Measurements from ENCODE around the gene CSRNP3. TPM values are rescaled to one million over a fixed set of nuclear protein-coding genes. Genes with fewer than 3 reads are reported as not detected.

Gene CSRNP3
- total and polyA plus RNA-seq, 2 donors (not counting 1 experiment from before 2014, with no cell fraction given): not detected

DNA sequence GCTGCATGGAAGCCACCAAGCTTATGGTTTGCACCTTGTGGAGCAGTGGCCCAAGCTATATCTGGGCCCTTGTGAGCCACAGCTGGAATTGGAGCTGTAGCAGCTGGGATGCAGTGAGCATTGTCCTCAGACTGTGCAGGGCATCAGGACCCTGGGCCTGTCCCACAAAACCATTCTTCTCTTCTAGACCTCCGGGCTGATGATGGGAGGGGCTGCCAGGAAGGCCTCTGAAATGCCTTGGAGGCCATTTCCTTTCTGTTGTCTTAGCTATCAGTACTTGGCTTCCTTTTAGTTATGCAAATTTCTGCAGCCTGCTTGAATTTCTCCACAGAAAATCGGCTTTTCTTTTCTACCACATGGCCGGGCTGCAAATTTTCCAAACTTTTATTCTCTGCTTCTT, 46.4 kb upstream of the CSRNP3 start:
- Histone ChIP-seq H3K9ac (ENCODE audit: low read length) (no peak overlapping the region), H3K27ac (ENCODE audit: low read length in 2 of 2) (no peak overlapping the region), H3K36me3 (replicated peaks in 1 of 2; ENCODE audit: control extremely low read depth in 1 of 2, control insufficient read depth in 1 of 2, extremely low read depth in 1 of 2, insufficient read depth in 2 of 2, low read length in 1 of 2) (no peaks in the 10 kb centered on the region), H3K4me1 (ENCODE audit: control insufficient read depth in 2 of 2, insufficient read depth in 2 of 2, low read length in 2 of 2) (no peaks in the 10 kb centered on the region), H2AFZ (ENCODE audit: insufficient read depth, low read depth, low read length, poor library complexity, severe bottlenecking) (no peak overlapping the region), H3K79me2 (ENCODE audit: control insufficient read depth, insufficient read depth, low read length) (no peaks in the 10 kb centered on the region), H3K4me2 (replicated peaks; ENCODE audit: low read depth, low read length, poor library complexity, severe bottlenecking) (no peak overlapping the region), H3K4me3 (ENCODE audit: control extremely low read depth in 1 of 5, extremely low read depth in 1 of 5, insufficient read depth in 1 of 5, low read depth in 2 of 5, low read length in 4 of 5) (no peak overlapping the region), H4K20me1 (ENCODE audit: control insufficient read depth, insufficient read depth, low read length, poor library complexity, severe bottlenecking) (no peaks in the 10 kb centered on the region), H3K27me3 (replicated peaks in 1 of 4; ENCODE audit: control extremely low read depth in 1 of 4, control insufficient read depth in 3 of 4, insufficient read depth in 4 of 4, low read length in 3 of 4) (peaks cover 0 to 5% (median 0%) of the 10 kb centered on the region in 4 experiments), H3K9me3 (ENCODE audit: control extremely low read depth in 1 of 3, control insufficient read depth in 2 of 3, insufficient read depth in 1 of 3, low read length in 2 of 3) (peaks cover 0 to 9% (median 5%) of the 10 kb centered on the region in 3 donors)
- ChIA-PET POLR2A (no interaction called here), CTCF (no interaction called here)
- 80% methylated on average over 1 of the region's 3 CpGs for WGBS (ENCODE audit: insufficient coverage)
- Mint-ChIP-seq H3K9me3 (ENCODE audit: insufficient read depth) (peaks cover 6% of the 10 kb centered on the region), H3K27ac (no peak overlapping the region), H3K4me3 (no peak overlapping the region), H3K4me1 (no peaks in the 10 kb centered on the region), H3K27me3 (peaks cover 16% of the 10 kb centered on the region)
- TF ChIP-seq, protein P1, sequence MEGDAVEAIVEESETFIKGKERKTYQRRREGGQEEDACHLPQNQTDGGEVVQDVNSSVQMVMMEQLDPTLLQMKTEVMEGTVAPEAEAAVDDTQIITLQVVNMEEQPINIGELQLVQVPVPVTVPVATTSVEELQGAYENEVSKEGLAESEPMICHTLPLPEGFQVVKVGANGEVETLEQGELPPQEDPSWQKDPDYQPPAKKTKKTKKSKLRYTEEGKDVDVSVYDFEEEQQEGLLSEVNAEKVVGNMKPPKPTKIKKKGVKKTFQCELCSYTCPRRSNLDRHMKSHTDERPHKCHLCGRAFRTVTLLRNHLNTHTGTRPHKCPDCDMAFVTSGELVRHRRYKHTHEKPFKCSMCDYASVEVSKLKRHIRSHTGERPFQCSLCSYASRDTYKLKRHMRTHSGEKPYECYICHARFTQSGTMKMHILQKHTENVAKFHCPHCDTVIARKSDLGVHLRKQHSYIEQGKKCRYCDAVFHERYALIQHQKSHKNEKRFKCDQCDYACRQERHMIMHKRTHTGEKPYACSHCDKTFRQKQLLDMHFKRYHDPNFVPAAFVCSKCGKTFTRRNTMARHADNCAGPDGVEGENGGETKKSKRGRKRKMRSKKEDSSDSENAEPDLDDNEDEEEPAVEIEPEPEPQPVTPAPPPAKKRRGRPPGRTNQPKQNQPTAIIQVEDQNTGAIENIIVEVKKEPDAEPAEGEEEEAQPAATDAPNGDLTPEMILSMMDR (IDR thresholded peaks at IDR 0.05): no peak
- no peak for TF ChIP-seq EZH2 (IDR thresholded peaks at IDR 0.05; ENCODE audit: borderline replicate concordance, insufficient read depth, low read depth, low read length, poor library complexity, severe bottlenecking)
- DNase-seq (no peak), ATAC-seq (ENCODE audit: low read depth) (no peak)
- intact Hi-C loops (cut with micrococcal nuclease): no loop called here

DNA sequence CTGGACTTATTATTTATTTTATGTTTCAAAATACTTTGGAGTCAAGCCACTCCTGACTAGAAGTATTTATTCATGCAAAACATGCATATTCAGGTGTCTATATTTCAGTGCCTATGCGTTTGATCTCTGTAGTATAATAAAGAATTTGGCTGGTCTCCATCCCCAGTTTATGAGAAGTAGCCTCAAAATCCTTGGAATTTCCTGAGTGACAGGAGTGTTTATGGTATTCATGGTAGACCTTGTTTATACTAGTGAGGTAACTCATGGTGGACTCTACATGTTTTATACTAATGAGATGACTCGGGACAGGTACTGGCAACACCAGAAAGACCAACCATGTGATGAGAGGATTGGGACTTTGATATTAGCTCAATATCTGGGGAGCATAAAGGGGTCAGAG, 43.9 kb upstream of the CSRNP3 start:
- H3K27me3 Mint-ChIP-seq: peaks cover 7% of the 10 kb centered on the region
- ATAC-seq (ENCODE audit: low read depth): no peak
- 83% methylated on average over 1 of the region's 2 CpGs for WGBS (ENCODE audit: insufficient coverage)

More for the DNA sequence above, 43.9 kb upstream of the CSRNP3 start:
- Histone ChIP-seq H3K79me2 (ENCODE audit: control insufficient read depth, insufficient read depth, low read length) (no peaks in the 10 kb centered on the region), H3K36me3 (replicated peaks in 1 of 2; ENCODE audit: control extremely low read depth in 1 of 2, control insufficient read depth in 1 of 2, extremely low read depth in 1 of 2, insufficient read depth in 2 of 2, low read length in 1 of 2) (no peaks in the 10 kb centered on the region), H3K4me1 (ENCODE audit: control insufficient read depth in 2 of 2, insufficient read depth in 2 of 2, low read length in 2 of 2) (no peaks in the 10 kb centered on the region), H3K9me3 (ENCODE audit: control extremely low read depth in 1 of 3, control insufficient read depth in 2 of 3, insufficient read depth in 1 of 3, low read length in 2 of 3) (peaks cover 0 to 9% (median 5%) of the 10 kb centered on the region in 3 donors), H3K4me2 (replicated peaks; ENCODE audit: low read depth, low read length, poor library complexity, severe bottlenecking) (no peak overlapping the region), H2AFZ (ENCODE audit: insufficient read depth, low read depth, low read length, poor library complexity, severe bottlenecking) (no peak overlapping the region), H3K4me3 (ENCODE audit: control extremely low read depth in 1 of 5, extremely low read depth in 1 of 5, insufficient read depth in 1 of 5, low read depth in 2 of 5, low read length in 4 of 5) (no peak overlapping the region), H4K20me1 (ENCODE audit: control insufficient read depth, insufficient read depth, low read length, poor library complexity, severe bottlenecking) (no peaks in the 10 kb centered on the region), H3K27me3 (replicated peaks in 1 of 4; ENCODE audit: control extremely low read depth in 1 of 4, control insufficient read depth in 3 of 4, insufficient read depth in 4 of 4, low read length in 3 of 4) (no peaks in the 10 kb centered on the region), H3K27ac (ENCODE audit: low read length in 2 of 2) (no peak overlapping the region), H3K9ac (ENCODE audit: low read length) (no peak overlapping the region)
- peaks cover 6% of the 10 kb centered on the region for H3K9me3 Mint-ChIP-seq (ENCODE audit: insufficient read depth)
- H3K27ac Mint-ChIP-seq: no peak overlapping the region
- ChIA-PET CTCF (interaction anchor here (1.2 kb wide), 2 partner anchors 23 to 449 kb away, joined by 3 read pairs; no protein-coding TSS in a partner anchor), POLR2A (no interaction called here)
- H3K4me1 Mint-ChIP-seq: no peaks in the 10 kb centered on the region
- no peak for DNase-seq
- no peak overlapping the region for H3K4me3 Mint-ChIP-seq
- TF ChIP-seq, protein P1 (IDR thresholded peaks at IDR 0.05): no peak
- TF ChIP-seq EZH2 (IDR thresholded peaks at IDR 0.05; ENCODE audit: borderline replicate concordance, insufficient read depth, low read depth, low read length, poor library complexity, severe bottlenecking): no peak
- intact Hi-C loops (cut with micrococcal nuclease): no loop called here
